DND-41 (cell line): ENCODE results near the gene ZNF134.

Experiments used
- CTCF ChIP-seq: IDR thresholded peaks from 2 replicates; pipeline ENCODE4 v1.5.1; 2012; ENCODE audit warnings: borderline replicate concordance, low read length, moderate library complexity, mild to moderate bottlenecking; ENCODE audit not compliant: poor library complexity, severe bottlenecking; ENCODE audit errors: extremely low read depth
- EZH2 ChIP-seq: IDR thresholded peaks from 3 replicates; pipeline ENCODE4 v1.6.1; 2012; ENCODE audit warnings: borderline replicate concordance, low read depth, mild to moderate bottlenecking, moderate library complexity, low read length, inconsistent platforms; ENCODE audit not compliant: severe bottlenecking

DNA sequence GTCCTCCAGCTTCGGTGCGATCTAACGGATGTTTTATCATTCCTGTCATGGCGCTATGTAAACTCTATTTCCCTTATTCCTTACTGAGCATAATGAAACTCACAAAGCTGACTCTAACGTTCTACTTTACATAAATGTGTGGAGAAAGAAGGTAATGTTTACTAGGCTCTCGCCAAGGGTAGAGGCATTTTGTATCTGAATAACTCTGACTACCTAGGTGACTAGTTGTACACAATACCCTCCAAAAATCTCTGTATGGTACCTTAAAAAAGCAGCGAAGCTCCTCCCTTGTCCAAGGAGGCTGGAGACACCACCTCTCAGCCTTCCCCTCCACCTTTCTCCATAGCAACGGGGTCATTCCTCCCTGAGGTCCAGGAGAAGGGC, 14.7 kb upstream of the ZNF134 start:
- TF ChIP-seq CTCF (no peak), EZH2 (no peak)
